Naive thymus-derived CD4-positive, alpha-beta T cell (primary cell): ENCODE measurements around the gene PDIA4. TPM values are rescaled to one million over a fixed set of nuclear protein-coding genes. Genes with fewer than 3 reads are reported as not detected.
"Not testable (repeated sequence)": the region's sequence is repeated elsewhere in the genome, so short reads cannot be mapped to it uniquely, and the experiment has no call there.

Source experiments
- ATAC-seq: fragments of 150-1000 bp; cut with Tn5 transposase; 2 replicates; pipeline ENCODE4 v1.10.0; 2021; ENCODE audit warnings: mild to moderate bottlenecking, moderate library complexity
- CTCF ChIA-PET: fragments of 350-600 bp; sonication (Branson Sonifier 250); formaldehyde crosslinking; loops from one replicate; lab custom pipeline; 2021; ENCODE audit warnings: antibody characterized with exemption; lab: Charles Lee
- POLR2A ChIA-PET: fragments of 350-600 bp; sonication (Branson Sonifier 250); formaldehyde crosslinking; loops from one replicate; lab custom pipeline; 2021; ENCODE audit warnings: antibody characterized with exemption, inconsistent platforms; lab: Charles Lee
- DNase-seq, 9 donors: peaks; one replicate each; pipeline versions ENCODE4 v3.0.0 to v3.0.0-alpha.2; 2020 to 2022; ENCODE audit warnings: mixed read lengths in 1 of 9
- H3K27ac ChIP-seq: one replicate; pipeline ENCODE4 v1.7.0; 2013; ENCODE audit warnings: mild to moderate bottlenecking, low read depth, low read length, moderate library complexity
- H3K27me3 ChIP-seq, 2 donors: one replicate each; pipeline ENCODE4 v1.7.0; 2013; ENCODE audit warnings: low read length in 2 of 2, mild to moderate bottlenecking in 2 of 2, moderate library complexity in 2 of 2; ENCODE audit not compliant: control insufficient read depth in 2 of 2, insufficient read depth in 2 of 2
- H3K36me3 ChIP-seq, 3 experiments: 1 replicate in 2 of 3; 2 replicates in 1 of 3; pipeline ENCODE4 v1.7.0; 2013; ENCODE audit warnings: low read length in 3 of 3, mild to moderate bottlenecking in 3 of 3, moderate library complexity in 1 of 3; ENCODE audit not compliant: insufficient read depth in 3 of 3, control insufficient read depth in 2 of 3
- H3K4me1 ChIP-seq, 2 donors: one replicate each; pipeline ENCODE4 v1.7.0; 2013; ENCODE audit warnings: low read length in 2 of 2, mild to moderate bottlenecking in 2 of 2, moderate library complexity in 1 of 2; ENCODE audit not compliant: control insufficient read depth in 2 of 2, insufficient read depth in 2 of 2
- H3K4me3 ChIP-seq: 2 replicates; pipeline ENCODE4 v1.7.0; 2013; ENCODE audit warnings: mild to moderate bottlenecking, low read length
- H3K9me3 ChIP-seq, 3 experiments: 1 replicate in 2 of 3; 2 replicates in 1 of 3; pipeline ENCODE4 v1.7.0; 2013; ENCODE audit warnings: low read length in 3 of 3; ENCODE audit not compliant: control insufficient read depth in 2 of 3
- H3K27ac Mint-ChIP-seq, 9 donors: one replicate each; pipeline ENCODE4 v1.8.0; 2020 to 2022; ENCODE audit warnings: mixed read lengths in 9 of 9, mild to moderate bottlenecking in 8 of 9, moderate library complexity in 5 of 9, inconsistent platforms in 2 of 9
- H3K27me3 Mint-ChIP-seq, 5 donors: one replicate each; pipeline ENCODE4 v1.8.0; 2021 to 2022; ENCODE audit warnings: mixed read lengths in 5 of 5, mild to moderate bottlenecking in 1 of 5
- H3K36me3 Mint-ChIP-seq, 5 donors: one replicate each; pipeline ENCODE4 v1.8.0; 2020 to 2022; ENCODE audit warnings: mixed read lengths in 5 of 5, mild to moderate bottlenecking in 3 of 5, inconsistent platforms in 1 of 5
- H3K4me1 Mint-ChIP-seq, 7 donors: one replicate each; pipeline ENCODE4 v1.8.0; 2020 to 2022; ENCODE audit warnings: mixed read lengths in 7 of 7, mild to moderate bottlenecking in 3 of 7, inconsistent platforms in 1 of 7
- H3K4me3 Mint-ChIP-seq, 10 donors: one replicate each; pipeline ENCODE4 v1.8.0; 2020 to 2022; ENCODE audit warnings: mild to moderate bottlenecking in 10 of 10, mixed read lengths in 10 of 10, moderate library complexity in 6 of 10, inconsistent platforms in 2 of 10
- H3K9me3 Mint-ChIP-seq, 11 donors: one replicate each; pipeline ENCODE4 v1.8.0; 2020 to 2022; ENCODE audit warnings: mixed read lengths in 11 of 11, mild to moderate bottlenecking in 4 of 11, inconsistent platforms in 1 of 11, moderate library complexity in 1 of 11
- intact Hi-C, 2 donors: fragments of 100-400 bp; cut with micrococcal nuclease; formaldehyde crosslinking; loops; one replicate each; pipeline ENCODE4 v1.15.1; 2023
- polyA plus RNA-seq, 2 donors: library from polyadenylated mRNA; unstranded; fragments of 300-500 nt; fragmentation: Illumina TruSeq; gene quantifications; one replicate each; pipeline ENCODE4 v1.2.3, GENCODE V29; 2021
- total RNA-seq, 6 experiments: library from RNA in 5 of 6; stranded (reverse) in 5 of 6; gene quantifications; 1 replicate in 5 of 6; 2 replicates in 1 of 6; pipeline ENCODE4 v1.2.3 and lab custom pipeline; 2021 to 2026

The PDIA4 gene
- total and polyA plus RNA-seq, 7 experiments from 2014 or later: 38.2 to 157 (median 76.0) TPM

DNA sequence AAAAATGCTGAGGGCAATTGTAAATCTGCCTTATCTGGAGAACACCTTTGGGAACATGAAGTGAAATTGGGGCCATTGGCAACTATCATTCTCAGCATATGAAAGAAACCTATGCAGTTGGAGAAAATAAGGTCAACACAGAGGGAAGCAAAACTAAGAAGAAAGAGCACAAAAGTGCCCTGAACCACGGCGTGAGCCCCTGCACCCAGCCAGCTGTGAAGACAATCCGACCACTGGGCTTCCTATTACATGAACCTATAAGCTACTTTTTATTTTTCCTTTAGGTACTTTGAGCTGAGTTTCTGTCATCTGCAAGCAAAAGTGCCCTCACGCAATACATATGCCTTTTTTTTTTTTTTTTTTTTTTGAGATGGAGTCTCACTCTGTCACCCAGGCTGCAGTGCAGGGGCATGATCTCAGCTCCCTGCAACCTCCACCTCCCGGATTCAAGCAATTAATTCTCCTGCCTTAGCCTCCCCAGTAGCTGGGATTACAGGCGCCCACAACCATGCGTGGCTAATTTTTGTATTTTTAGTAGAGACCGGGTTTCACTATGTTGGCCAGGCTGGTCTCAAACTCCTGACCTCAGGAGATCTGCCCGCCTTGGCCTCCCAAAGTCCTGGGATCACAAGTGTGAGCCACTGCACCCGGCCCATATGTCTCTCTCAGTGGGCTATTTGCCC is 34.1 kb upstream of the PDIA4 start:
- POLR2A ChIA-PET, ATAC-seq, H3K27me3 ChIP-seq, H3K4me3 Mint-ChIP-seq, H3K4me1 ChIP-seq, H3K27ac Mint-ChIP-seq, H3K27me3 Mint-ChIP-seq, H3K9me3 Mint-ChIP-seq, H3K4me3 ChIP-seq, H3K36me3 Mint-ChIP-seq, DNase-seq, H3K9me3 ChIP-seq, H3K36me3 ChIP-seq, H3K27ac ChIP-seq: not testable (repeated sequence)
- intact Hi-C loops: loop anchor here in 1 of 2 donors (10.0 kb wide), 1 partner anchor 558 kb away; no protein-coding TSS in a partner anchor
- CTCF ChIA-PET: interaction anchor here (0.7 to 1.6 kb wide), 3 partner anchors 57 to 336 kb away, joined by 3 read pairs; partner anchors contain the start of gene ZNF398
- H3K4me1 Mint-ChIP-seq: peaks cover 0 to 11% (median 5%) of the 10 kb centered on the region in 7 donors

DNA sequence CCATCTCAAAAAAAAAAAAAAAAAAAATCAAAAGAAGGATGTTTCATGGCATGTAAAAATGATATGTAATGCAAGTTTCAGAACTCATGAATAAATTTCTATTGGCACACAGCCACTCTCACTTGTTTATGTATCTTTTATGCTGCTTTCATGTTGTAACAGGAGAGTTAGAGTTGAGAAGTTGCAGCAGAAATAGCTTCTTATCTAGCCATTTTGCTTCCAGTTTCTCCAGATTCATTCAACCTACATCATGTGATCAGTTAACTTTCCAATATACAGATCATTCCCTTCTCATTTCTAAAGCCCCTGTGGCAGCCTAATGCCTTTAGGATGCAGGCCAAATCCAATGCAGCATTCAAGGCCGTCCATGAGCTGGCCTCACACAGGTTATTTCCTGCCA is 31.9 kb upstream of the PDIA4 start:
- POLR2A ChIA-PET: no interaction called here
- ATAC-seq (no peak), DNase-seq (no peak)
- no peaks in the 10 kb centered on the region for H3K27me3 Mint-ChIP-seq
- H3K27me3 ChIP-seq: no peaks in the 10 kb centered on the region
- no peak overlapping the region for H3K27ac Mint-ChIP-seq
- no peaks in the 10 kb centered on the region for H3K4me1 ChIP-seq
- CTCF ChIA-PET: no interaction called here
- H3K4me3 Mint-ChIP-seq: no peak overlapping the region
- no peaks in the 10 kb centered on the region for H3K9me3 ChIP-seq
- H3K9me3 Mint-ChIP-seq: no peaks in the 10 kb centered on the region
- no peaks in the 10 kb centered on the region for H3K36me3 Mint-ChIP-seq
- H3K4me1 Mint-ChIP-seq: peaks cover 0 to 9% (median 4%) of the 10 kb centered on the region in 7 donors
- no peak overlapping the region for H3K4me3 ChIP-seq
- H3K27ac ChIP-seq: no peak overlapping the region
- H3K36me3 ChIP-seq: no peaks in the 10 kb centered on the region
- intact Hi-C loops: loop anchor here in 1 of 2 donors (10.0 kb wide), 1 partner anchor 555 kb away; no protein-coding TSS in a partner anchor

DNA sequence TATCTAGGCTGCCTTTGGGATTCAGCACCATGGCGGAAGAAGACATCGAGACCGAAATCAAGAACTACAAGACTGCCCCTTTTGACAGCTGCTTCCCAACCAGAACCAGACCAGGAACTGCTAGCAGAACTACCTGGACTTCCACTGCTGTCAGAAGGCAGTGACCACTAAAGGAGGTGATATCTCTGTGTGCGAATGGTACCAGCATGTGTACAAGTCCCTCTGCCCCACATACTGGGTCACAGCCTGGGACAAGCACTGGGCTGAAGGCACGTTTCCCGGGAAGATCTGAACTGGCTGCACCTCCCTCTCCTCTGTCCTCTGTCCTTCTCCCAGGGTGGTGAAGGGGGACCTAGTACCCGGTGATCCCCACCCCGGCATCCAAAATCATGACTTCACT is 25.6 kb upstream of the PDIA4 start:
- intact Hi-C loops: no loop called here
- peaks cover 0 to 6% (median 0%) of the 10 kb centered on the region in 5 donors for H3K27me3 Mint-ChIP-seq
- Histone ChIP-seq H3K27ac (no peak overlapping the region), H3K4me1 (no peaks in the 10 kb centered on the region), H3K4me3 (no peak overlapping the region), H3K36me3 (no peaks in the 10 kb centered on the region), H3K9me3 (no peaks in the 10 kb centered on the region), H3K27me3 (no peaks in the 10 kb centered on the region)
- CTCF ChIA-PET: interaction anchor here (0.7 kb wide), 1 partner anchor 12 kb away, joined by 3 read pairs; no protein-coding TSS in a partner anchor
- peaks cover 0 to 2% (median 0%) of the 10 kb centered on the region in 7 donors for H3K4me1 Mint-ChIP-seq
- H3K36me3 Mint-ChIP-seq: peaks cover 0 to 1% (median 0%) of the 10 kb centered on the region in 5 donors
- ATAC-seq: no peak
- no peak overlapping the region for H3K27ac Mint-ChIP-seq
- no peak overlapping the region for H3K4me3 Mint-ChIP-seq
- POLR2A ChIA-PET: no interaction called here
- no peak for DNase-seq
- no peaks in the 10 kb centered on the region for H3K9me3 Mint-ChIP-seq

DNA sequence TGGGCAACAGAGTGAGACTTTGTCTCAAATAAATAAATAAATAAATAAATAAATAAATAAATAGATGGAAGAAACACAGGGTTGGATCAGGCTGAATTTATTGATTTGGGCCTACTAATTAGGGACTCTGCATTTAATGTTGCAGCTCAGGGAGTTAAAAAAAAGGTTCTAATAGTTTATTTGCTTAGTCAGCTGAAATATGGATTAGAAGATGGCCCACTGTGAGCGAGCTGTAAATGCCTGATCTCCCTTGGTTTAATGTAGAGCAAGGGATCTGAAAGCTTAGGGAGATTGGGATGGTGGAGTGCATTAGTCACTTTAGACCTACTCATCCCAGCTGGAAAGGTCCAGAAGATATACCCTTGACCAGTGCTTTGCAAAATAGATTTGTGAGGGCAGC is 25.1 kb upstream of the PDIA4 start:
- Mint-ChIP-seq H3K4me3 (no peak overlapping the region), H3K4me1 (peaks cover 0 to 2% (median 0%) of the 10 kb centered on the region in 7 donors), H3K27ac (no peak overlapping the region), H3K9me3 (no peaks in the 10 kb centered on the region), H3K36me3 (peaks cover 0 to 3% (median 0%) of the 10 kb centered on the region in 5 donors), H3K27me3 (peaks cover 0 to 6% (median 0%) of the 10 kb centered on the region in 5 donors)
- no peak for ATAC-seq
- no peaks in the 10 kb centered on the region for H3K9me3 ChIP-seq
- H3K4me1 ChIP-seq: no peaks in the 10 kb centered on the region
- no peak overlapping the region for H3K4me3 ChIP-seq
- ChIA-PET CTCF (interaction anchor here (0.5 to 0.7 kb wide), 2 partner anchors 13 to 748 kb away, joined by 3 read pairs; no protein-coding TSS in a partner anchor), POLR2A (no interaction called here)
- no peak overlapping the region for H3K27ac ChIP-seq
- no peaks in the 10 kb centered on the region for H3K27me3 ChIP-seq
- intact Hi-C loops: no loop called here
- no peak for DNase-seq
- no peaks in the 10 kb centered on the region for H3K36me3 ChIP-seq

GRCh38 chr7:149050941-149051340 is 22.6 kb upstream of the PDIA4 start:
- intact Hi-C loops: no loop called here
- ATAC-seq (no peak), DNase-seq (no peak)
- Mint-ChIP-seq H3K27me3 (peaks cover 0 to 6% (median 0%) of the 10 kb centered on the region in 5 donors), H3K36me3 (peaks cover 0 to 3% (median 0%) of the 10 kb centered on the region in 5 donors), H3K9me3 (no peaks in the 10 kb centered on the region), H3K27ac (no peak overlapping the region), H3K4me3 (no peak overlapping the region), H3K4me1 (peaks cover 0 to 2% (median 0%) of the 10 kb centered on the region in 7 donors)
- Histone ChIP-seq H3K27ac (no peak overlapping the region), H3K4me3 (no peak overlapping the region), H3K27me3 (no peaks in the 10 kb centered on the region), H3K4me1 (no peaks in the 10 kb centered on the region), H3K9me3 (no peaks in the 10 kb centered on the region), H3K36me3 (no peaks in the 10 kb centered on the region)
- POLR2A ChIA-PET: no interaction called here
- CTCF ChIA-PET: no interaction called here

- peaks cover 0 to 3% (median 0%) of the 10 kb centered on the region in 5 donors for H3K36me3 Mint-ChIP-seq
- intact Hi-C loops: no loop called here
- no peak overlapping the region for H3K27ac Mint-ChIP-seq
- DNase-seq: no peak
- peaks cover 0 to 6% (median 0%) of the 10 kb centered on the region in 5 donors for H3K27me3 Mint-ChIP-seq
- no peaks in the 10 kb centered on the region for H3K4me1 ChIP-seq
- no peaks in the 10 kb centered on the region for H3K36me3 ChIP-seq
- H3K4me3 ChIP-seq: no peak overlapping the region
- H3K27ac ChIP-seq: no peak overlapping the region
- no peak overlapping the region for H3K4me3 Mint-ChIP-seq
- peaks cover 0 to 2% (median 0%) of the 10 kb centered on the region in 7 donors for H3K4me1 Mint-ChIP-seq
- ChIA-PET POLR2A (no interaction called here), CTCF (no interaction called here)
- no peaks in the 10 kb centered on the region for H3K9me3 Mint-ChIP-seq
- no peak for ATAC-seq
- no peaks in the 10 kb centered on the region for H3K9me3 ChIP-seq
- no peaks in the 10 kb centered on the region for H3K27me3 ChIP-seq
Measured at GRCh38 chr7:149048805-149049204, 20.5 kb upstream of the PDIA4 start.
